ENCODE data around the gene PTMA.
"Not testable (repeated sequence)": the region's sequence is repeated elsewhere in the genome, so short reads cannot be mapped to it uniquely, and the experiment has no call there.

Gene PTMA

GRCh38 chr2:231716666-231717280, 8.4 kb downstream of the PTMA start:
- no peak for DNase-seq (ENCODE audit: low read depth)

DNA sequence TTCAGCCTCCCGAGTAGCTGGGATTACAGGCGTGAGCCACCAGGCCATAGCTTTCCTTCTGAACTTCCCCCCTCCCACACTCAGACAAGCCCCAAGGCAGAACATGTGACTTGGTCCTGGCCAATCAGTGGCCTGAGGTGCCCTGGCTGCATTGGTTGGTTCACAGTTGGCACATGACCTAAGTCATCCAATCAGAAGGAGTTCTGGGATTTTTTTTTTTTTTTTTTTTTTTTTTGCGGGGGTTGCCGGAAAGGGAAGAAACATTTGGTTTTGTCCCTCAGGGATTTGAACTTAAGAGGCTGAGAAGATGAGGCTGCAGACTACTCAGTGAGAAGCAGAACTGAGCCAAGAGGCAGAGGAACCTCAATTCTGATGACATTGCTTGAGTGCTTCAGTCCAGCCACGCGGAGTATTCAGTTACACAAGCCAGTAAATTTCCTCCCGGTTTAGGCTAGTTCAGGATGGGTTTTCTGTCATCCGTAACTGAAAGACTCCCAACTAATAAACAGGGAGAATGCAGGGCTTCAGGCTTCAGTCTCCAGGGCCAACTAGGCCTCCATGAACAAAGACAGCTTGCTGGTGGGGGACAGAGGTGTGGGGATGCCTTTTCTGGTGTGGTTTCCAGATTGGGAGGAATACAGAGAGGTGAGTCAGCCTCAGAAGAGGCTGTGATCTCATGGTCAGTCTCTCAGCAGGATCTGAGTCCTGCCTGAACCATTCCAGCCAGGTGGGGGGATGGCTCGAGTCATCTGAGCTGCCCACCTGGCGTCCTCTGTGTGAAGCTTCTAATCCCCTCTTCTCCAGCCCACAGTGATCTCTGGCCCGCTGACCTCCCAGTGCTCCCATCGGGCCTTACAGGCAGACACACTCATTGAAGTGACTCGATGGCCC, 9.2 kb downstream of the PTMA start:
- peak; percentile 83 for DNase-seq (ENCODE audit: low read depth)

- DNase-seq (ENCODE audit: low read depth) = no peak
Measured at GRCh38 chr2:231718799-231719198, 10.5 kb downstream of the PTMA start.

- no peak for DNase-seq (ENCODE audit: low read depth)
Measured at GRCh38 chr2:231720292-231720986, 12.1 kb downstream of the PTMA start.

- DNase-seq (ENCODE audit: low read depth) = no peak
Measured at GRCh38 chr2:231720987-231721966, 13.0 kb downstream of the PTMA start.

DNA sequence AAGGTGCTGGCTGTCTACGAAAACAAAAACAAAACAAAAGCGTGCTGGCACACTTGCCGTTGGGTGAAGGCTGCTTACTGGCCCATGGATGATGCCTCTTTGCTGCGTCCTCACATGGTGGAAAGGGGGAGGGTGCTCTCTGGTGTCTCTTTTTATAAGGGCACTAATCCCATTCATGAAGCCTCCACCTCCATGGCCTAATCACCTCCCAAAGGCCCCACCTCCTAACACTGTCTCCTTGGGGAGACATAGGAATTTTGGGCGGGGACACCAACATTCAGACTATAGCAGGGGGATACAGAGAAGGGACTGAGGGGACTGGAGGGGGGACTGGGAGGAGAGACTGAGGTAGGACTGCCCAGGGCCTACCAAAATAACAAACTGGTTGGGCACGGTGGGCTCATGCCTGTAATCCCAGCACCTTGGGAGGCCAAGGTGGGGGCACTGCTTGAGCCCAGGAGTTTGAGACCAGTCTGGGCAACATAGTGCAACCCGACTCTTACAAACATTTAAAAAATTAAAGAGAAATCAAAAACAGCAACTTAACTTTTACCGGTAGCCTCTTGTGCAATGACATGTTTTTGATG, 14.5 kb downstream of the PTMA start:
- no peak for DNase-seq (ENCODE audit: low read depth)

DNA sequence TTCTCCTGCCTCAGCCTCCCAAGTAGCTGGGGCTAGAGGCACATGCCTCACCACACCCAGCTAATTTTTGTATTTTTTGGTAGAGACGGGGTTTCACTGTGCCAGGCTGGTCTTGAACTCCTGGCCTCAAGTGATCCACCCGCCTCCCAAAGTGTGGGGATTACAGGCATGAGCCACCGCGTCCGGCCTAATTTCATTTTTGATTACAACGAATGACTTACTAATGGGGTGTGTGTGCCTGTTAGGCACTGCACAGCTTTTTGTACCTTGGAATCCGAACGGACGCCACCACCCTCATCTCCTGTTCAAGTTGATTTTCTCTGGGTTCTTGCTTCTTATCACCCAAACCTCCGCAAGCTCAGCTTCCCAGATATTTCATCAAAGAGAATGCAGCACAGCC, 17.2 kb downstream of the PTMA start:
- DNase-seq (ENCODE audit: low read depth) = no peak

GRCh38 chr2:231726276-231726675, 18.0 kb downstream of the PTMA start:
- DNase-seq (ENCODE audit: low read depth) = no peak

GRCh38 chr2:231727621-231728020, 19.3 kb downstream of the PTMA start:
- DNase-seq (ENCODE audit: low read depth) = no peak

- no peak for DNase-seq (ENCODE audit: low read depth)
Measured at GRCh38 chr2:231732604-231733003, 24.3 kb downstream of the PTMA start.

GRCh38 chr2:231737761-231738160, 29.4 kb downstream of the PTMA start:
- DNase-seq (ENCODE audit: low read depth) = no peak

DNA sequence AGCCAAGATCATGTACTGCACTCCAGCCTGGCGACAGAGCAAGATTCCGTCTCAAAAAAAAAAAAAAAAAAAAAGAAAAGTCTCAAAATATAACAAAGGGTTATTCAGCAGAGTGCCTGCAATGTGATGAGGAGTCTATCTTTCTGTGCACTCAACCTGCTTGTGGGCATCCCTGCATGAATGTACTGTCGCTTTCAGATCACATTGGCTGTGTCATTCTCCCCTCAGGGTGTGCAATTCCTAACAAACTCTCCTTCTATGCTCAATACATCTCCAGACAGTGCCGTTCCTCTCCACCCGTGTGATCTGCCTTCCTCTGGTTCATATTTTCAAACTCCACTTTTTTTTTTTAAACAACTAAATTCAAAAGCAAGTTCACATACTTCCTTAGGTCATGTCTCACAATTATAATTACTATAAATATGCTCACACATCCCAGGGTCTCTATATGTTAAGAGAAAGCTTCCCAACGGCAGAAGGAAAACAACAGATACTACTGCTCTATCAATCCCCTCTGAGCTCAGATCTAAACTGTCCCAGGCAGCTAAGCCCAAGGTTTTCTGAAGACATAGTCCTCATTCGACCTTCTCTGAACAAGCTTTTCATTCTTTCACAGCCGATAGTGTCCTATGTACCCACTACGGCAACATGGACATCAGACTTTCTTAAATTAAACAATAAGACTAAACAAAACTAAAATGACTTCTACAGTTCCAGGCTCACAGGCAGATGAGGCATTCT, 35.2 kb downstream of the PTMA start:
- no peak for DNase-seq (ENCODE audit: low read depth)

DNA sequence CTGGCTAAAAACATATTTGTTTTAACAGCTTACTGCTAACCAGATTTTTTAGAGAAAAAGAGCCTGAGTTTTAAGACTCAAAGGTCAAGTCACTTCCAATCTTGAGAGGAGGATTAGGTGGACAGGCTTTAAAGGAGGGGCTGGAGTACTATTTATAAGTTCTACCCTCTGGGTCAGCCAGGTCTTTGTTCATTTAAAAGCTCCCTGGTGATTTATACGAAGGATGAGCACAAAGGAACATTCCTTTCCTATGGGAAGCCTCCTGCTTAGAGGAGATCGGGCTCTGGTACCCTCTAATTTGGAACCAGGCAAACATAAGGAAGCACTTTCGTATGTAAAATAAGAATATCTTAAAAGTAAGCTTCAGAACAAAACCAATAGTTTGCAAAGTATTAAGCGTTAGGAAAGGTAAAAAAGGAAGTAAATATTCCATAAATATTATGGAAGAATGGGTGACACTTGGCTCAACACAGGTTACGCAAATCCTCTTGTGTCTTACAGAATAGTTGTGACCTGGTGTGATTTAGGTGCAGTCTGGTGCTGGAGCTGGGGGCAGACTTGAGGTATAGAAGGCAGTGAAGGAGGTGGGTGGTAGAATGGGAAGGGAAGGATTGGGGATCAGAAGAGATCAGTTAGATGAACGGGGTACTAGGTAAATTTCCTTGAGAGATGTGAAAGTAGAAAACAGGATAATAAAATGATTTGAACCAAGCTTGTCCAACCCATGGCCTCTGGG, 37.1 kb downstream of the PTMA start:
- DNase-seq (ENCODE audit: low read depth) = no peak

GRCh38 chr2:231748153-231748896, 40.0 kb downstream of the PTMA start:
- DNase-seq (ENCODE audit: low read depth) = not testable (repeated sequence)

DNA sequence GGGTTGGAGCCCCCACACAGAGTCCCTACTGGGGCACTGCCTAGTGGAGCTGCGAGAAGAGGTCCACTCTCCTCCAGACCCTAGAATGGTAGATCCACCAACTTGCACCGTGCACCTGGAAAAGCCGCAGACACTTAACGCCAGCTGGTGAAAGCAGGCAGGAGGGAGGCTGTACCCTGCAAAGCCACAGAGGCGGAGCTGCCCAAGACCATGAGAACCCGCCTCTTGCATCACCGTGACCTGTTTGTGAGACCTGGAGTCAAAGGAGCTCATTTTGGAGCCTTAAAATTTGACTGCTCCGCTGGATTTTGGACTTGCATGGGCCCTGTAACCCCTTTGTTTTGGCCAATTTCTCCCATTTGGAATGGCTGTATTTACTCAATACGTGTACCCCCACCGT, 40.7 kb downstream of the PTMA start:
- not testable (repeated sequence) for DNase-seq (ENCODE audit: low read depth)

DNA sequence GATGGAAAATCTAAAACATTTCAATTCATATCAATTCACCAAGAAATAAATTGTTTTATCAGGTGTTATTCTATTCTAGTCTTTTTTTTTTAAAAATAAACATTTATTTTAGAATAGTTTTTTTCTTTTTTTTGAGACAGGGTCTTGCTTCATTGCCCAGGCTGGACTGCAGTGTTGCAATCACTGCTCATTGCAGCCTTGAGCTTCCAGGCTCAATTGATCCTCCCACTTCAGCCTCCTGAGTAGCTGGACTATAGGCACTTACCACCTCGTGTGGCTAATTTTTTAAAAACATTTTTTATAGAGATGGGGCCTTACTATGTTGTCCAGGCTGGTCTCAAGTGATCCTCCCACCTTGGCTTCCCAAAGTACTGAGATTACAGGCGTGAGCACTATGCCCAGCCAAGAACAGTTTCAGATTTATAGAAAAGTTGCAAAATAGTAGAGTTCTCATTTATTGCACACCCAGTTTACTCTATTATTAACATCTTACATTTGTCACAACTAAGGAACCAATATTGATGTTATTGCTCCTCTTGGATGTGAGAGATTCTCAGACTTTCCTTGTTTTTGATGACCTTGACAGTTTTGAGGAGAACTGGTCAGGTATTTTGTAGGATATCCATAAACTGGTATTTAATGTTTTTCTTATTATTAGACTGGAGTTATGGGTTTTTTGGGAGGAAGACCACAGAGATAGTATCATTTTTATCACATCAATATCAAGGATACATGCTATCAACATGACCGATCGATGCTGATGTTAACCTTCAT, 42.9 kb downstream of the PTMA start:
- DNase-seq (ENCODE audit: low read depth) = no peak

GRCh38 chr2:231752061-231752460, 43.7 kb downstream of the PTMA start:
- no peak for DNase-seq (ENCODE audit: low read depth)

GRCh38 chr2:231761735-231762134, 53.4 kb downstream of the PTMA start:
- DNase-seq (ENCODE audit: low read depth) = no peak

Measured in amniotic epithelial cell (primary cell).